Measurements from ENCODE around the gene PRSS33. TPM values are rescaled to one million over a fixed set of nuclear protein-coding genes. Genes with fewer than 3 reads are reported as not detected.

Gene PRSS33
- polyA plus RNA-seq, 5 donors: 0.18 to 0.46 (median 0.22) TPM

DNA sequence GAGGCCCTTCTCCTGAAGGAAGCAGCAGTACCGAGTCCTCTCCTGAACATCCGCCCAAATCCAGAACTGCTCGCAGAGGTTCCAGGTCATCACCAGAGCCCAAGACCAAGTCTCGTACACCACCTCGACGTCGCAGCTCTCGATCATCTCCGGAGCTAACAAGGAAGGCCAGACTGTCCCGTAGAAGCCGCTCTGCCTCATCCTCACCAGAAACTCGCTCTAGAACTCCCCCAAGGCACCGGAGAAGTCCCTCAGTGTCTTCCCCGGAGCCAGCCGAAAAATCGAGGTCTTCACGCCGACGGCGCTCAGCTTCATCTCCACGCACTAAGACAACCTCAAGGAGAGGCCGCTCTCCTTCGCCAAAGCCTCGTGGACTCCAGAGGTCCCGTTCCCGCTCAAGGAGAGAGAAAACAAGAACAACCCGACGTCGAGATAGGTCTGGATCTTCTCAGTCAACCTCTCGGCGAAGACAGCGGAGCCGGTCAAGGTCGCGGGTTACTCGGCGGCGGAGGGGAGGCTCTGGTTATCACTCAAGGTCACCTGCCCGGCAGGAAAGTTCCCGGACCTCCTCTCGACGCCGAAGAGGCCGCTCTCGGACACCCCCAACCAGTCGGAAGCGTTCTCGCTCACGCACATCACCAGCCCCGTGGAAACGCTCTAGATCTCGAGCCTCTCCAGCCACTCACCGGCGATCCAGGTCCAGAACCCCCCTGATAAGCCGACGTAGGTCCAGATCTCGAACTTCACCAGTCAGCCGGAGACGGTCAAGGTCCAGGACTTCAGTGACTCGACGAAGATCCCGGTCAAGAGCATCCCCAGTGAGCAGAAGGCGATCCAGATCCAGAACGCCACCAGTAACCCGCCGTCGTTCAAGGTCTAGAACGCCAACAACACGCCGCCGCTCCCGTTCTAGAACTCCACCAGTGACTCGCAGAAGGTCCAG, 21.6 kb downstream of the PRSS33 start:
- DNase-seq: no peak

DNA sequence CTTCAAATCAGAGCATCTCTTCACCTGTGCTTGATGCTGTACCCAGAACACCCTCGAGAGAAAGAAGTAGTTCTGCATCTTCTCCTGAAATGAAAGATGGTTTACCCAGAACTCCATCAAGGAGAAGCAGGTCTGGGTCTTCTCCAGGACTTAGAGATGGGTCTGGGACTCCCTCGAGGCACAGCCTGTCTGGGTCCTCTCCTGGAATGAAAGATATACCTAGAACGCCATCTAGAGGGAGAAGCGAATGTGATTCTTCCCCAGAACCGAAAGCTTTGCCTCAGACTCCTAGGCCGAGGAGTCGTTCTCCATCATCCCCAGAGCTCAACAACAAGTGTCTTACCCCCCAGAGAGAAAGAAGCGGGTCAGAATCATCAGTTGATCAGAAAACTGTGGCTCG, 22.6 kb downstream of the PRSS33 start:
- no peak for DNase-seq

DNA sequence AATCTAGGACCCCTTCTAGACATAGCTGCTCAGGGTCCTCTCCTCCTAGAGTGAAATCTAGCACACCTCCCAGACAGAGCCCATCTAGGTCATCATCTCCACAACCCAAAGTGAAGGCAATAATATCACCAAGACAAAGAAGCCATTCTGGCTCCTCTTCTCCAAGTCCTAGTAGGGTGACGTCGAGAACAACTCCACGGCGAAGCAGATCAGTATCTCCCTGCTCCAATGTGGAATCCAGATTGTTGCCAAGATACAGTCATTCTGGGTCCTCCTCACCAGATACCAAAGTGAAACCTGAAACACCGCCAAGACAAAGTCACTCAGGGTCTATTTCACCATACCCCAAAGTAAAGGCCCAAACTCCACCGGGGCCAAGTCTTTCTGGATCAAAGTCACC, 24.2 kb downstream of the PRSS33 start:
- DNase-seq: no peak

DNA sequence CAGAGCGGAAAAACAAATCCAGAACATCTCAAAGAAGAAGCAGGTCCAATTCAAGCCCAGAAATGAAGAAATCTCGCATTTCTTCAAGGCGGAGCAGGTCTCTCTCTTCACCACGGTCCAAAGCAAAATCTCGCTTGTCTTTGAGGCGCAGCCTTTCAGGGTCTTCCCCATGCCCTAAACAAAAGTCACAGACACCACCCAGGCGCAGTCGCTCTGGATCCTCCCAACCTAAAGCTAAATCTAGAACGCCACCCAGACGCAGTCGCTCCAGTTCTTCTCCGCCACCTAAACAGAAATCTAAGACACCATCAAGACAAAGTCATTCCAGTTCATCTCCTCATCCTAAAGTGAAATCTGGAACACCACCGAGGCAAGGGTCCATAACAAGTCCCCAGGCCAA, 24.6 kb downstream of the PRSS33 start:
- no peak for DNase-seq

GRCh38 chr16:2761886-2762583, 25.3 kb downstream of the PRSS33 start:
- DNase-seq: no peak

DNA sequence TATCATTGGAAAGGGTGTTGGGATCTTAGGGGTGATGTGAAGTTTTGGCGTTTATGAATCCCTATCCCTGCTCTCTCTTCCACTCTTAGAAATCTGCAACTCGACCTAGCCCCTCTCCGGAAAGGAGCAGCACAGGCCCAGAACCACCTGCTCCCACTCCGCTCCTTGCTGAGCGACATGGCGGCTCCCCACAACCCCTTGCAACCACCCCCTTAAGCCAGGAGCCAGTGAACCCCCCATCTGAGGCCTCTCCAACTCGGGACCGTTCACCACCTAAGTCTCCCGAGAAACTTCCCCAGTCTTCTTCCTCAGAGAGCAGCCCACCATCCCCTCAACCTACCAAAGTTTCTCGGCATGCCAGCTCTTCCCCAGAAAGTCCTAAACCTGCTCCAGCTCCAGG, 25.9 kb downstream of the PRSS33 start:
- no peak for DNase-seq

- no peak for DNase-seq
These were observed 30.0 kb downstream of the PRSS33 start for GRCh38 chr16:2757344-2757743.

GRCh38 chr16:2756288-2757015, 30.9 kb downstream of the PRSS33 start:
- DNase-seq: no peak

DNA sequence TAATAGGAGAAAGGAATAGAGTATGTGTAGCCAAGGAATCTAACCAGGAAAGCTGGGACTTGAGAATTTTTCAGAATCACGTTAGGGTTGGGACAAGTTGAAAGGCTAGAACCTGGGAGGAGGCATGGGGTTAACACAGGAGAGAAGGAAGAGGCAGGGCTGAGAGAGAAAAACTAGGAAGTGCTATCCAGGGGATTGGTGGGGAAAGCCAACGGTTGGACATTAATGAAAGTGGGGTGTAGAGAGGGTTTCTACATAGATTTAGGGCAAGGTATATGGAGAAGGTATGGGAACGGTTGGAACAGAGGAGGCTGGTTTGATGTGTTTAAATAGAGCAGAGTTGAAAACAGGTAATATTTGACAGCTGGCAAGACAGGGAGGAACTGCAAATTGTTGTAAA, 32.2 kb downstream of the PRSS33 start:
- DNase-seq: no peak

DNA sequence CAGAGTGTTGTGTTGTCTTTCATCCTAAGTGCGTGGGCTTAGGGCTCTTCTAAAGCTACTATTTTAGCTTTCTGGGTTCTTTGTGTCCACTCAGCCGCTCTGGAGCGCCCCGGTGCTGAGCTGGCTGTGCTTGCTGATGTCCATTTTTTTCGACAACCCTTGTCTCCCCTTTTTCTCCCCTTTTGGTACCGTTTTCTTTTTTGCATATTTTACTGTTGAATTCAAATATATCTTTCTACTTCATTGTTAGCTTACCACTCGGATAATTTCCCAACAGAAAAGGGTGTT, 33.7 kb downstream of the PRSS33 start:
- no peak for DNase-seq

- peak in 1 of 2 donors; percentile 89 for DNase-seq
These were observed 34.3 kb downstream of the PRSS33 start for GRCh38 chr16:2752850-2753732.

GRCh38 chr16:2752035-2752849, 35.1 kb downstream of the PRSS33 start, which contains the start of gene SRRM2:
SRRM2 (plus strand) TSS chr16:2752638; CDS start chr16:2756365, 3,727 bp downstream.
- peak; percentile 99 to 100 for DNase-seq

GRCh38 chr16:2751577-2752034, 35.8 kb downstream of the PRSS33 start:
- peak in 1 of 2 donors; percentile 13 for DNase-seq

DNA sequence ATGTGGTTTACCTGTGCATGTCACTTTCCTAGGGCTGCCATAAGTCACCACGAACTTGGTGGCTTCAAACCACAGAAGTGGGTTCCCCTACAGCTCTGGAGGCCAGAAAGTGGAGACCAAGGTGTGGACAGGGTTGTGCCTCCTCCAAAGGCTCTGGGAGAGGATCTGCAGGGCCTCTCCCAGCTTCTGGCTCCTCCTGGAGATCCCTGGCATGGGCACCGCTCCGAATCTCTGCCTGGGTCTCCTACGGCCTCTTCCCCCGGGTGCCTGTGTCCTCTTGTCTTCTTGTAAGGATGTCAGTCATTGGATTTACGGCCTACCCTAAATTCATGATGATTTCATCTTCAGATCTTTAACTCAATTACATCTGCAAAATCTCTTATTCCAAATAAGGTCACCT, 37.4 kb downstream of the PRSS33 start:
- DNase-seq: no peak

DNA sequence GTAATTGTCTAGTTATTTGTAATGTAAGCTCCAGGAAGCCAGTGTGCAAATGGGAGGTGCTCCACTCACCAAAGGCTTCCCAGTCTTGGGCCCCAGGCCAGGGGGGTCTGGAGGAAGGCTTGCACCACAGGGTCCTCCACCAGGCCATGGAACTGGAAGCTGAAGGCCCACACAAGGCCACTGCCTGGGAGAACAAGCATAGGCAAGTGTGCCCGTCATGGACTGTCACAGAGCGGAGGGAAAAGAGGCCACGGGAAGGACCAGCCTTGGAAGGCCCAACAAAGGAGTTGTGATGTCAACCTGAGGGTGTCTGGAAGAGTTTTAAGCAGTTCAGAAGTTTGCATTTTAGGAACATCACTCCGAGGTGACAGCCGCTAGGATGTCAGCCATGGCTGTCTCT, 37.9 kb downstream of the PRSS33 start:
- DNase-seq: no peak

- no peak for DNase-seq
These were observed 38.5 kb downstream of the PRSS33 start for GRCh38 chr16:2748757-2749455.

DNA sequence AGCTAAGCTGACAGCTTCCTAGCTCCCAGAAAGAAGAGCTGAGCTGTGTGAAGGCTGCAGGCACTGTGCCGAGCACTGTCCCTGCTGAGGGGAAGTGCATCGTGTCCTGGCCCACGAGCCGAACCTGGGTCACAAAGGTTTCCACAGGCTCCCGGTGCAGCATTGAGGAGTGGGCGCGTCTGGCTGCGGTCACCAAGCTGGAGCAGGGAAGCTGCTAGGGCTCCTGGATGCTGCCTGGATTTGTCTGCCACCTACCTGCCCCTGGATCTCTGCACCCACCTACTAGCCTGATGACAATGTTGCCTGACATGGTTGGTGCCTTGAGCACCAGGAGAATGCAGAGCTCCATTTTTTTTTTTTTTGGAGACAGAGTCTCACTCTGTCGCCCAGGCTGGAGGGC, 41.4 kb downstream of the PRSS33 start:
- no peak for DNase-seq

DNA sequence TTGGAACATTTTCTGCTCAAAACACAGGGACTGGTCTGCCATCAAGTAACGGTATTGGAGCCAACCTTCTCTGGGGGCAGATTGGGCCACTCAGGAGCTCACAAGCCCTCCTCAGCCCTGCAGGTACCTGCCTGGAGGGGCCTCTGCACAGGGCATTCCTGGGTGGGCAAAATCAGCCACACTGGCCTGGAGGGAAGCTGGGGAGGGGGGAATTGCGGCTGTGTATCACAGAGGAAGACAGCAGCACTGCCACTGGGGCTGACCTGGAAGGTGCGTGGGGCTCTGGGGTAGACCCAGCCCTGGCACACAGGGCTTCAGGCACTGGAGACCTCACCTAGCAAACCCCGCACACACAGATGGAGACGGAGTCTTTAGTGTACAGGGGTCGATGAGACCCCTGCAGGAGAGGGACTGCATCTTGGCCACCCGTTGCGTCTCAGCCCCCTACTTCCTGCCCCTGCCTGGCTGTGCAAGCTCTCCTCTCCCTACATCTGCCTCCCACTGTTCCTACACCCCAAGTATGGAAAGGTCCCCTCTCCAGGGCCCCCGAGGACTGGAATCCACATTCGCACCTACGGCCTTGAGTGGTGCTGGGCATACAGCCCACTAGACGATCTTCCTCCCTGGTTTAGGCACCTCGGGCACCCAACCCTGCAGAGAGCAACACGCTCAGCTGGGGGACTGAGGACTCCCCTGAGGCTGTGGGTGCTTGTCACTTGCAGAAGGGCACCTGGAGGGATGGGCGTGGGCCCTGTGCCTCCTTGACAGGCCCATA, 42.1 kb downstream of the PRSS33 start:
- no peak for DNase-seq

- DNase-seq: no peak
These were observed 42.6 kb downstream of the PRSS33 start for GRCh38 chr16:2744711-2745110.

Measured in right lung (tissue), 5 donors.